Keratinocyte (primary cell): ENCODE measurements around the gene MSI2. TPM values are rescaled to one million over a fixed set of nuclear protein-coding genes. Genes with fewer than 3 reads are reported as not detected.

Source experiments
- DNase-seq: peaks from one replicate; pipeline ENCODE4 v3.0.0-alpha.2; 2011; ENCODE audit warnings: low read depth, missing footprints, low spot score
- FAIRE-seq: peaks from 2 replicates; lab custom pipeline; 2011; peaks lifted over from hg19 to GRCh38; lab: Jason Lieb, UNC
- H2AFZ ChIP-seq: 2 replicates; pipeline ENCODE4 v1.6.0; 2012; ENCODE audit warnings: low read length, control low read depth, inconsistent platforms; ENCODE audit not compliant: control insufficient read depth
- H3K27ac ChIP-seq: 2 replicates; pipeline ENCODE4 v1.5.1; 2011; ENCODE audit warnings: low read length; ENCODE audit not compliant: control insufficient read depth, insufficient read depth
- H3K27me3 ChIP-seq: 3 replicates; pipeline ENCODE4 v1.6.0; 2011; ENCODE audit warnings: low read length; ENCODE audit not compliant: control insufficient read depth, insufficient read depth; ENCODE audit errors: extremely low read depth
- H3K36me3 ChIP-seq, 2 experiments: 2 replicates in 1 of 2; 3 replicates in 1 of 2; pipeline ENCODE4 v1.5.1; 2011; ENCODE audit warnings: low read length in 2 of 2, mild to moderate bottlenecking in 1 of 2; ENCODE audit not compliant: control insufficient read depth in 2 of 2, insufficient read depth in 2 of 2; ENCODE audit errors: extremely low read depth in 1 of 2
- H3K4me1 ChIP-seq: 3 replicates; pipeline ENCODE4 v1.5.1; 2011; ENCODE audit warnings: low read length; ENCODE audit not compliant: control insufficient read depth, insufficient read depth; ENCODE audit errors: extremely low read depth
- H3K4me2 ChIP-seq: 3 replicates; pipeline ENCODE4 v1.6.0; 2011; ENCODE audit warnings: low read depth, low read length; ENCODE audit not compliant: control insufficient read depth, insufficient read depth; ENCODE audit errors: extremely low read depth
- H3K4me3 ChIP-seq, 3 experiments: fragments of 200-600 bp in 1 of 3; sonication (generic) in 1 of 3; 2 replicates in 2 of 3; 3 replicates in 1 of 3; pipeline ENCODE4 v1.5.1; 2011 to 2016; ENCODE audit warnings: low read length in 3 of 3, mild to moderate bottlenecking in 3 of 3, control low read depth in 2 of 3, inconsistent platforms in 1 of 3, low read depth in 1 of 3, mixed read lengths in 1 of 3, mixed run types in 1 of 3, moderate library complexity in 1 of 3; ENCODE audit not compliant: control insufficient read depth in 2 of 3, insufficient read depth in 2 of 3; ENCODE audit errors: extremely low read depth in 1 of 3
- H3K79me2 ChIP-seq: 2 replicates; pipeline ENCODE4 v1.6.0; 2012; ENCODE audit warnings: low read length; ENCODE audit not compliant: control insufficient read depth, insufficient read depth
- H3K9ac ChIP-seq: 3 replicates; pipeline ENCODE4 v1.6.0; 2011; ENCODE audit warnings: low read length; ENCODE audit not compliant: control insufficient read depth, insufficient read depth; ENCODE audit errors: extremely low read depth
- H3K9me1 ChIP-seq: 3 replicates; pipeline ENCODE4 v1.6.0; 2011; ENCODE audit warnings: low read length; ENCODE audit not compliant: control insufficient read depth, insufficient read depth; ENCODE audit errors: extremely low read depth
- H3K9me3 ChIP-seq: 2 replicates; pipeline ENCODE4 v1.5.1; 2012; ENCODE audit warnings: low read depth, low read length; ENCODE audit not compliant: control insufficient read depth
- H4K20me1 ChIP-seq: 3 replicates; pipeline ENCODE4 v1.6.0; 2011; ENCODE audit warnings: low read length; ENCODE audit not compliant: control insufficient read depth, insufficient read depth; ENCODE audit errors: extremely low read depth
- CTCF ChIP-seq, 3 experiments: IDR thresholded peaks in 1 of 3; conservative IDR thresholded peaks in 1 of 3; optimal IDR thresholded peaks in 1 of 3; 2 replicates in 2 of 3; 3 replicates in 1 of 3; pipeline versions ENCODE3 to v1.5.1; 2011; ENCODE audit warnings: low read length in 3 of 3, mild to moderate bottlenecking in 3 of 3, moderate library complexity in 2 of 3, control low read depth in 1 of 3, inconsistent platforms in 1 of 3; ENCODE audit not compliant: insufficient read depth in 2 of 3; ENCODE audit errors: extremely low read depth in 1 of 3
- EZH2 ChIP-seq: IDR thresholded peaks from one replicate; pipeline ENCODE4 v1.6.1; 2012; ENCODE audit warnings: inconsistent platforms, mild to moderate bottlenecking, low read length, moderate library complexity
- dilution Hi-C: fragments of 300-500 bp; cut with MboI; formaldehyde crosslinking; loops from one replicate; pipeline ENCODE4 v1.7.0; 2020; ENCODE audit warnings: low sequenced_read_pairs; ENCODE audit not compliant: extremely low pct_ligation_motif_present
- polyA plus RNA-seq, 5 experiments: library from polyadenylated mRNA; depleted of rRNA in 3 of 5; stranded (reverse) in 3 of 5; stranded (forward) in 1 of 5; unstranded in 1 of 5; fragments of >200 nt; gene quantifications; 1 replicate in 1 of 5; 2 replicates in 3 of 5; 3 replicates in 1 of 5; pipeline versions ENCODE4 v1.2.1 to v1.2.3, GENCODE V29; 2011 to 2012; ENCODE audit warnings: missing spikeins in 2 of 5, low read depth in 1 of 5, low replicate concordance in 1 of 5

MSI2 gene
- polyA plus RNA-seq, 1 donor (not counting 4 experiments of a cell fraction or from before 2014, with no cell fraction given): 22.3 TPM

GRCh38 chr17:57629470-57629869 is 373.1 kb downstream of the MSI2 start:
- H3K27me3 ChIP-seq: no peaks in the 10 kb centered on the region
- H3K9me1 ChIP-seq: no peaks in the 10 kb centered on the region
- no peak for TF ChIP-seq CTCF (optimal IDR thresholded peaks at IDR 0.05 in 1 of 3, IDR thresholded peaks at IDR 0.05 in 1 of 3, conservative IDR thresholded peaks at IDR 0.05 in 1 of 3; ENCODE audit: extremely low read depth in 1 of 3, insufficient read depth in 2 of 3, low read length in 3 of 3)
- no peak for TF ChIP-seq EZH2
- no peaks in the 10 kb centered on the region for H3K4me1 ChIP-seq
- H3K9ac ChIP-seq: no peak overlapping the region
- no peak overlapping the region for H2AFZ ChIP-seq
- DNase-seq: no peak
- dilution Hi-C loops: no loop called here
- H3K4me2 ChIP-seq: no peak overlapping the region
- H3K36me3 ChIP-seq: peaks cover 0 to 7% of the 10 kb centered on the region in 2 experiments
- FAIRE-seq: no peak
- no peaks in the 10 kb centered on the region for H4K20me1 ChIP-seq
- no peaks in the 10 kb centered on the region for H3K9me3 ChIP-seq
- H3K79me2 ChIP-seq: no peaks in the 10 kb centered on the region
- H3K4me3 ChIP-seq: no peak overlapping the region
- H3K27ac ChIP-seq: no peak overlapping the region

GRCh38 chr17:57629886-57630285 is 373.6 kb downstream of the MSI2 start:
- no peak overlapping the region for H2AFZ ChIP-seq
- H3K79me2 ChIP-seq: no peaks in the 10 kb centered on the region
- H3K4me2 ChIP-seq: no peak overlapping the region
- FAIRE-seq: no peak
- H3K9me3 ChIP-seq: no peaks in the 10 kb centered on the region
- no peak overlapping the region for H3K4me3 ChIP-seq
- dilution Hi-C loops: no loop called here
- H4K20me1 ChIP-seq: no peaks in the 10 kb centered on the region
- no peaks in the 10 kb centered on the region for H3K27me3 ChIP-seq
- no peak overlapping the region for H3K9ac ChIP-seq
- no peak for DNase-seq
- no peak overlapping the region for H3K27ac ChIP-seq
- H3K36me3 ChIP-seq: peaks cover 0 to 7% of the 10 kb centered on the region in 2 experiments
- H3K9me1 ChIP-seq: no peaks in the 10 kb centered on the region
- TF ChIP-seq EZH2 (no peak), CTCF (optimal IDR thresholded peaks at IDR 0.05 in 1 of 3, IDR thresholded peaks at IDR 0.05 in 1 of 3, conservative IDR thresholded peaks at IDR 0.05 in 1 of 3; ENCODE audit: extremely low read depth in 1 of 3, insufficient read depth in 2 of 3, low read length in 3 of 3) (no peak)
- no peaks in the 10 kb centered on the region for H3K4me1 ChIP-seq
